Neural cell (in vitro differentiated cells): ENCODE results near the gene ACLY.

Experiments used
- EP300 ChIP-seq: fragments of 450-650 bp; conservative IDR thresholded peaks from 2 replicates; pipeline ENCODE4 v1.6.1; 2014; ENCODE audit warnings: antibody characterized with exemption, mild to moderate bottlenecking, moderate library complexity; ENCODE audit not compliant: poor library complexity, severe bottlenecking
- EZH2 ChIP-seq: fragments of 200-600, 300-800 bp; shearing (Covaris generic), sonication (generic); IDR thresholded peaks from 2 replicates; pipeline ENCODE4 v1.6.1; 2014; ENCODE audit warnings: antibody characterized with exemption, low read length, borderline replicate concordance, mild to moderate bottlenecking; ENCODE audit not compliant: insufficient read depth, poor library complexity, severe bottlenecking
- MXI1 ChIP-seq: fragments of 450-650 bp; conservative IDR thresholded peaks from 2 replicates; pipeline ENCODE4 v1.6.1; 2014; ENCODE audit warnings: antibody characterized with exemption, mild to moderate bottlenecking; ENCODE audit not compliant: poor library complexity, severe bottlenecking
- POLR2AphosphoS5 ChIP-seq: IDR thresholded peaks from 2 replicates; pipeline ENCODE4 v1.6.1; 2012
- RAD21 ChIP-seq: fragments of 450-650 bp; conservative IDR thresholded peaks from 2 replicates; pipeline ENCODE4 v1.6.1; 2014; ENCODE audit warnings: antibody characterized with exemption, mild to moderate bottlenecking, moderate library complexity
- SMC3 ChIP-seq: fragments of 450-650 bp; conservative IDR thresholded peaks from 2 replicates; pipeline ENCODE4 v1.6.1; 2014; ENCODE audit warnings: antibody characterized with exemption, mild to moderate bottlenecking, moderate library complexity; ENCODE audit not compliant: poor library complexity
- TAF1 ChIP-seq: IDR thresholded peaks from 2 replicates; pipeline ENCODE4 v1.6.1; 2012; ENCODE audit warnings: low read depth
- TF ChIP-seq, protein P1 (sequence below): fragments of 450-650 bp; IDR thresholded peaks from 2 replicates; pipeline ENCODE4 v1.5.1; 2014; ENCODE audit warnings: antibody characterized with exemption, mild to moderate bottlenecking, moderate library complexity; ENCODE audit not compliant: poor library complexity, severe bottlenecking
- TF ChIP-seq, protein P2 (sequence below): IDR thresholded peaks from 2 replicates; pipeline ENCODE4 v1.6.1; 2012; ENCODE audit warnings: borderline replicate concordance

DNA sequence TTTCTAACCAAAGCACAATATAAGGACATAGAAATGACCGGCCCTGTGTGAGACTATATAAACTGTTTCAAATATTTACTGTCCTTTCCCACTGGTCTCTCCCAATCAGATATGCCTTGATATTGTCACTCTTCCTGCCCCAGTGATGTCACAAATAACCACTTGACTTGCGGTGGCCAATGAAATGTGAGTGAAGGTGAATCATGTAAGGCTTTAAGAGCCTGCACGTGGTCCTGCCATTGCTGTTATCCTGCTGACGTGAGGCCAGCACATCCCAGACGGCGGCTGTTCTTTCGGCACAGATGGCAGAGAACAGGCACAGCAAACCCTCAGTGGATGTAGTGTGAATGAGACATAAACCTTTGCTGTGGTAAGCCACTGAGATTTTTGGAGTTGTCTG lies 48.1 kb downstream of the ACLY start:
- TF ChIP-seq, protein P1, sequence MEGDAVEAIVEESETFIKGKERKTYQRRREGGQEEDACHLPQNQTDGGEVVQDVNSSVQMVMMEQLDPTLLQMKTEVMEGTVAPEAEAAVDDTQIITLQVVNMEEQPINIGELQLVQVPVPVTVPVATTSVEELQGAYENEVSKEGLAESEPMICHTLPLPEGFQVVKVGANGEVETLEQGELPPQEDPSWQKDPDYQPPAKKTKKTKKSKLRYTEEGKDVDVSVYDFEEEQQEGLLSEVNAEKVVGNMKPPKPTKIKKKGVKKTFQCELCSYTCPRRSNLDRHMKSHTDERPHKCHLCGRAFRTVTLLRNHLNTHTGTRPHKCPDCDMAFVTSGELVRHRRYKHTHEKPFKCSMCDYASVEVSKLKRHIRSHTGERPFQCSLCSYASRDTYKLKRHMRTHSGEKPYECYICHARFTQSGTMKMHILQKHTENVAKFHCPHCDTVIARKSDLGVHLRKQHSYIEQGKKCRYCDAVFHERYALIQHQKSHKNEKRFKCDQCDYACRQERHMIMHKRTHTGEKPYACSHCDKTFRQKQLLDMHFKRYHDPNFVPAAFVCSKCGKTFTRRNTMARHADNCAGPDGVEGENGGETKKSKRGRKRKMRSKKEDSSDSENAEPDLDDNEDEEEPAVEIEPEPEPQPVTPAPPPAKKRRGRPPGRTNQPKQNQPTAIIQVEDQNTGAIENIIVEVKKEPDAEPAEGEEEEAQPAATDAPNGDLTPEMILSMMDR = no peak
- no peak for TF ChIP-seq SMC3
- no peak for TF ChIP-seq MXI1
- no peak for TF ChIP-seq EZH2
- TF ChIP-seq, protein P2, sequence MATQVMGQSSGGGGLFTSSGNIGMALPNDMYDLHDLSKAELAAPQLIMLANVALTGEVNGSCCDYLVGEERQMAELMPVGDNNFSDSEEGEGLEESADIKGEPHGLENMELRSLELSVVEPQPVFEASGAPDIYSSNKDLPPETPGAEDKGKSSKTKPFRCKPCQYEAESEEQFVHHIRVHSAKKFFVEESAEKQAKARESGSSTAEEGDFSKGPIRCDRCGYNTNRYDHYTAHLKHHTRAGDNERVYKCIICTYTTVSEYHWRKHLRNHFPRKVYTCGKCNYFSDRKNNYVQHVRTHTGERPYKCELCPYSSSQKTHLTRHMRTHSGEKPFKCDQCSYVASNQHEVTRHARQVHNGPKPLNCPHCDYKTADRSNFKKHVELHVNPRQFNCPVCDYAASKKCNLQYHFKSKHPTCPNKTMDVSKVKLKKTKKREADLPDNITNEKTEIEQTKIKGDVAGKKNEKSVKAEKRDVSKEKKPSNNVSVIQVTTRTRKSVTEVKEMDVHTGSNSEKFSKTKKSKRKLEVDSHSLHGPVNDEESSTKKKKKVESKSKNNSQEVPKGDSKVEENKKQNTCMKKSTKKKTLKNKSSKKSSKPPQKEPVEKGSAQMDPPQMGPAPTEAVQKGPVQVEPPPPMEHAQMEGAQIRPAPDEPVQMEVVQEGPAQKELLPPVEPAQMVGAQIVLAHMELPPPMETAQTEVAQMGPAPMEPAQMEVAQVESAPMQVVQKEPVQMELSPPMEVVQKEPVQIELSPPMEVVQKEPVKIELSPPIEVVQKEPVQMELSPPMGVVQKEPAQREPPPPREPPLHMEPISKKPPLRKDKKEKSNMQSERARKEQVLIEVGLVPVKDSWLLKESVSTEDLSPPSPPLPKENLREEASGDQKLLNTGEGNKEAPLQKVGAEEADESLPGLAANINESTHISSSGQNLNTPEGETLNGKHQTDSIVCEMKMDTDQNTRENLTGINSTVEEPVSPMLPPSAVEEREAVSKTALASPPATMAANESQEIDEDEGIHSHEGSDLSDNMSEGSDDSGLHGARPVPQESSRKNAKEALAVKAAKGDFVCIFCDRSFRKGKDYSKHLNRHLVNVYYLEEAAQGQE = no peak
- no peak for TF ChIP-seq EP300
- no peak for TF ChIP-seq TAF1
- TF ChIP-seq POLR2AphosphoS5 = no peak
- TF ChIP-seq RAD21 = no peak
